GM19193 (cell line): Measurements from ENCODE around the gene TNS2.

ENCODE experiments used
- POLR2A ChIP-seq: IDR thresholded peaks from 4 replicates; pipeline ENCODE4 v1.6.1; 2011; ENCODE audit not compliant: insufficient read depth, insufficient read length; ENCODE audit errors: extremely low read depth

The TNS2 gene

DNA sequence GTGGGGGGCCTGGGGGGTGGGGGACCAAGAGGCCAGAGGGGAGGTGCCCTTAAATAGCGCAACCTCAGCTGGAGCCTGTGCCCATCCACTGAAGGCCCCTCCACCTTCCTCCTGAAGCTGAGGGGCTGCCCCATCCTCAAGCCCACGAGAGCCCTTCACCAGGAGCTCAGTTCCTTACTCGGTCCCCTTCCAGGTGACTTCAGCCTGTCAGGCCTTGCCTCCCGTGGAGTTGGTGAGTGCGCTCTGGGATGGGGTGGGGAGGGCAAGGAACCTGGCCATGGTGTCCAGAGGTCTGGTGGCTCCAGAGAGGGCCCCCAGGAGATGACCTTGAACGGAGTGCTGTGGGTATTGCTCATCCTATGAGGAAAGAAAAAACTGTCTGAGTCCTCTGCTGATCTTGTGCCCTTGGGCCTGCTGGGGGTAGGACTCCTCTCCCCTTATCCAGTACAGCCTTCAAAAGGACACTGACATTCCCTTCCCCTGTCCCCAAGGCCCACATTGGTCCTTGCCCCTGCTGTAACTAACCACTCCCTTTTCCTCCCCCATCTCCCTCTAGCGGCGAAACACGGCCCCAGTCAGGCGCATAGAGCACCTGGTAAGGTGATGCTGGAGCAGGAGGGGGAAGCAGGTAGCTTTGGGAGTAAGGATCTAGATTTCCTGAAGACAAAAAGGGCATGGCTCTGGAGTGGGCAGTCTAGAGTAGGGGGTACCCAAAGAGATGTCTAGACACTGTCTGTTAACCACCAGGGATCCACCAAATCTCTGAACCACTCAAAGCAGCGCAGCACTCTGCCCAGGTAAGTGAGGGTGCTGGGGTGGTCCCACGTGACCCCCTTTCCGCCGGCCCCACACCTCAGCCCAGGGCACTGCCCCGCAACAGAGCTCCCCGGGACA, 3.6 kb downstream of the TNS2 start:
- no peak for TF ChIP-seq POLR2A

DNA sequence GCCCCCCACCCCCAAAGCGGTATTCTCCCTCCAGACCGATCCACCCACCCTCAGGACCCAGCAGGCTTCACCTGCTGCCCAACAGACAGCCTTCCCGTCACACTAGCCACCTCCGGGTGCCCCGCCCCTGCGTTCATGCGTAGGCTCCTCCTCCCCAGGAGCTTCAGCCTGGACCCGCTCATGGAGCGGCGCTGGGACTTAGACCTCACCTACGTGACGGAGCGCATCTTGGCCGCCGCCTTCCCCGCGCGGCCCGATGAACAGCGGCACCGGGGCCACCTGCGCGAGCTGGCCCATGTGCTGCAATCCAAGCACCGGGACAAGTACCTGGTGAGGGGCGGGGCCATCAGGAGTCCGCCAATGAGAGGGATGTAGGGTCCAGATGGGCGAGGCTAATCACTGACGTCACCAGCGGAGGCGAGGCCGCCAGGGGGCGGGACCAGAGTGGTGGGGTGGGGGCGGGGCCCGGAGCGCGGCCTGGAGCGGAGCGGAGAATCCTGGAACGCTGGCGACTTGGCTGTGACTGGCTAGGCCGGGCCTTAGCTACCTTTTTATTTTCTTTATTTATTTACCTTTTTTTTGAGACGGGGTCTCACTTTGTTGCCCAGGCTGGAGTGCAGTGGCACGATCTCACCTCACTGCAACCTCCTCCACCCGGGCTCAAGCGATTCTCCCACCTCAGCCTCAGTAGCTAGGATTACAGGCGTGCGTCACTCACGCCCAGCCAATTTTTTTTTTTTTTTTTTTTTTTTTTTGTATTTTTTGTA, 4.4 kb downstream of the TNS2 start:
- peak; percentile 20 for TF ChIP-seq POLR2A

DNA sequence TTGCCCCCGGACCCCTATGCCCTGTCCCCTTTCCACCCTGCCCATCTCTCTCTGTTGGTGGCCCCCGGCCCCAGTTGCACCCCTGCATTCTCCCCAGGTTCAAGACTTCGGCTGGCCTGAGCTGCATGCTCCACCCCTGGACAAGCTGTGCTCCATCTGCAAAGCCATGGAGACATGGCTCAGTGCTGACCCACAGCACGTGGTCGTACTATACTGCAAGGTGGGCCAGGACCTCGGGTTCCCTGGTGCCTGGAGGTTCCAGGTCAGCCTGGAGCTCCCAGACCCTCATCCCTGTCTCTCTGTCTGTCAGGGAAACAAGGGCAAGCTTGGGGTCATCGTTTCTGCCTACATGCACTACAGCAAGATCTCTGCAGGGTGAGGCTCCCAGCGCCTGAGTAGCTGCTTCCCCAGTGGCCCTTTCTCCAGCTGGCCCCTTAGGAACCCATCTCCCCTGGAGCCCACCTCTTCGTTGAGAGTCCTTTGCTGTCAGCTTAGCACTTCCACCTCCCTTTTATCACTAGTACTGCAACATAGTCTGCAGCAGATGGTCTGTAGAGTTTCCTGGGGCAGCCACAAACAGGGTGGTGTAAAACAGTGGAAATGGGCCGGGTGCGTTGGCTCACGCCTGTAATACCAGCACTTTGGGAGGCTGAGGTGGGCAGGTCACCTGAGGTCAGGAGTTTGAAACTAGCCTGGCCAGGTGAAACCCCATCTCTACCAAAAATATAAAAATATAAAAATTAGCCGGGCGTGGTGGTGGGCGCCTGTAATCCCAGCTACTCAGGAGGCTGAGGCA, 5.8 kb downstream of the TNS2 start:
- TF ChIP-seq POLR2A = no peak

DNA sequence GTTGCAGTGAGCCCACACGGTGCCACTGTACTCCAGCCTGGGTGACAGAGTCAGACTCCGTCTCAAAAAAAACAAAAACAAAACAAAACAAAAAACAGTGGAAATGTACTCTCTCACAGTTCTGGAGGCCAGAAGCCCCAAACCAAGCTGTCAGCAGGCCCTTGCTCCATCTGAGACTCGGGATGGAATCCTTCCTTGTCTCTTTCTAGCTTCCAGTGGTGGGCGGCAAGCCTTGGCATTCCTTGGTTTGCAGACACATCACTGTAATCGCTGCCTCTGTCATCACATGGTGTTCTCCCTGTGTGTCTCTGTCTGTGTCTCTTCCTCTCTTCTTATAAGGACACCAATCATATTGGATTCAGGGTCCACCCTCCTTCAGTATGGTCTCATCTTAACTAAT, 6.4 kb downstream of the TNS2 start:
- TF ChIP-seq POLR2A = no peak

DNA sequence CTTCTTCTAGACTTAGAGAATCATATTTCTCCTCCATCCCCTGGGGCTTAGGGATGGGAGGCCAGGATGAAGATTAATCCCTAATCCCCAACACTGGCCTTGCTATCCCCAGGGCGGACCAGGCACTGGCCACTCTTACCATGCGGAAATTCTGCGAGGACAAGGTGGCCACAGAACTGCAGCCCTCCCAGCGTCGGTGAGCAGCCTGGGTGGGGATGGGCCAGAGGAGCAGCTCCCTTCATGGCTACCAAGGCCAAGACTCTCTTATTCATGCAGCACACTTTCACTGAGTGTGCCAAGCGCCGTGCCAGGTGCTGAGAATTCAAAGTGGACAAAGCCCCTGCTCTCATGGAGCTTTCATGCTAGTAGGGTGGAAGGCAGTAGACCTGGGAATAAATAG, 7.0 kb downstream of the TNS2 start:
- TF ChIP-seq POLR2A = no peak

DNA sequence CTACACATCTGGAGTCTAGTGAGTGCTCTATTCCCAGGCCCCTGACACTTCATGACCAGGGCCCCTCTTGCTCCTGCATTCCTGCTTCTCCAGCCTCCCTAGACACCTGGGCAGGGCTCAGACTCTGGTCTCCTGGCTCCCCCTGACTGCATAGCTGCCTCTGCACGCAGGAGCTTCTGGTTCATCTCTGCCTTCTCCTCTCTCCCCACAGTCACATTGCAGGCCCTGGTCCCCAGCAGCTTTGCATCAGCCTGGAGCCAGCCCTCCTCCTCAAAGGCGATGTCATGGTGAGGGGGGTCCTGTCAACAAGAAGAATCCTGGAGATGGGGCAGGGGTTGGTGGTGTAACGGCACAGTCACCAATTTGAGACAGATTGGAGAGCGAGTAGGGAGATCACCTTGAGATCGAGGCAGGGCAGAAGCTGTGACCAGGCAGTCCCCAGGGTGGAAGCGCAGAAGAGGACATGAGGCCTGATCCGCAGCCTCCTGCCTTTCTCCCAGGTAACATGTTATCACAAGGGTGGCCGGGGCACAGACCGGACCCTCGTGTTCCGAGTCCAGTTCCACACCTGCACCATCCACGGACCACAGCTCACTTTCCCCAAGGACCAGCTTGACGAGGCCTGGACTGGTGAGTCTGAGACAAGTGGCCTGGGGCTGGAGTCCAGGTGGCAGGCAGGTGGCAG, 8.1 kb downstream of the TNS2 start:
- no peak for TF ChIP-seq POLR2A

DNA sequence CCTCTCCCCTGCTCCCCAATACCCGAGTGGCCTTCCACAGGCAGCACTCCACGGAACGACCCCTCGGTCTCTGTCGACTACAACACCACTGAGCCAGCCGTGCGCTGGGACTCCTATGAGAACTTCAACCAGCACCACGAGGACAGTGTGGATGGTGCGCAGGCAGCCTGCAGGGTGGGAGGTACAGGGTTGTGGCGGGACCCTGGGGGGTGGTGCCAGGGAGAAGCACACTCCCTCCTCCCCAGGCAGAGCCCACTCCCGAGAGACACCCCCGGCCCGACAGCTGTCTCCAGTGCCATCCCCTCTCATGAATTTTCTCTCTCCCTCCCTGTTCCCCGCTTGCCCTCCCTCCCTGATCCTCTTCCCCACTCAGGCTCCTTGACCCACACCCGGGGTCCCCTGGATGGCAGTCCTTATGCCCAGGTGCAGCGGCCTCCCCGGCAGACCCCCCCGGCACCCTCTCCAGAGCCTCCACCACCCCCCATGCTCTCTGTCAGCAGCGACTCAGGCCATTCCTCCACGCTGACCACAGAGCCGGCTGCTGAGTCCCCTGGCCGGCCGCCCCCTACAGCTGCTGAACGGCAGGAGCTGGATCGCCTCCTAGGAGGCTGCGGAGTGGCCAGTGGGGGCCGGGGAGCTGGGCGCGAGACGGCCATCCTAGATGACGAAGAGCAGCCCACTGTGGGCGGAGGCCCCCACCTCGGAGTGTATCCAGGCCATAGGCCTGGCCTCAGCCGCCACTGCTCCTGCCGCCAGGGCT, 9.0 kb downstream of the TNS2 start:
- TF ChIP-seq POLR2A = no peak

DNA sequence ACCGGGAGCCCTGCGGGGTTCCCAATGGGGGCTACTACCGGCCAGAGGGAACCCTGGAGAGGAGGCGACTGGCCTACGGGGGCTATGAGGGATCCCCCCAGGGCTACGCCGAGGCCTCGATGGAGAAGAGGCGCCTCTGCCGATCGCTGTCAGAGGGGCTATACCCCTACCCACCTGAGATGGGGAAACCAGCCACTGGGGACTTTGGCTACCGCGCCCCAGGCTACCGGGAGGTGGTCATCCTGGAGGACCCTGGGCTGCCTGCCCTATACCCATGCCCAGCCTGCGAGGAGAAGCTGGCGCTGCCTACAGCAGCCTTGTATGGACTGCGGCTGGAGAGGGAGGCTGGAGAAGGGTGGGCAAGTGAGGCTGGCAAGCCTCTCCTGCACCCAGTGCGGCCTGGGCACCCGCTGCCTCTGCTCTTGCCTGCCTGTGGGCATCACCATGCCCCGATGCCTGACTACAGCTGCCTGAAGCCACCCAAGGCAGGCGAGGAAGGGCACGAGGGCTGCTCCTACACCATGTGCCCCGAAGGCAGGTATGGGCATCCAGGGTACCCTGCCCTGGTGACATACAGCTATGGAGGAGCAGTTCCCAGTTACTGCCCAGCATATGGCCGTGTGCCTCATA, 9.7 kb downstream of the TNS2 start:
- TF ChIP-seq POLR2A = no peak

DNA sequence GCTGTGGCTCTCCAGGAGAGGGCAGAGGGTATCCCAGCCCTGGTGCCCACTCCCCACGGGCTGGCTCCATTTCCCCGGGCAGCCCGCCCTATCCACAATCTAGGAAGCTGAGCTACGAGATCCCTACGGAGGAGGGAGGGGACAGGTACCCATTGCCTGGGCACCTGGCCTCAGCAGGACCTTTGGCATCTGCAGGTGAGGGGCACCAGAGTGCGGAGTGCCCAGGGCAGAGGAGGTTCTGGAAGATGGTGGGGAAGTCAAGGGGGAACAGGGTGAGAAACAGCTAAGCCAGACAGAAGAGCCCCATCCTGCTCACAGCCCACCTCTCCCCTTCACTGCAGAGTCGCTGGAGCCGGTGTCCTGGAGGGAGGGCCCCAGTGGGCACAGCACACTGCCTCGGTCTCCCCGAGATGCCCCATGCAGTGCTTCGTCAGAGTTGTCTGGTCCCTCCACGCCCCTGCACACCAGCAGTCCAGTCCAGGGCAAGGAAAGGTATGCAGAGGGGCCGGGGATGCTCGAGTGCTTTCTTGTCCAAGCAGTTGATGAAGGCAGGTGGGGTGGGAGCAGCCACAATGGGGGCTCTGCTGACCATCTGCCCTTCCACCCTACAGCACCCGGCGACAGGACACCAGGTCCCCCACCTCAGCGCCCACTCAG, 10.3 kb downstream of the TNS2 start:
- no peak for TF ChIP-seq POLR2A

DNA sequence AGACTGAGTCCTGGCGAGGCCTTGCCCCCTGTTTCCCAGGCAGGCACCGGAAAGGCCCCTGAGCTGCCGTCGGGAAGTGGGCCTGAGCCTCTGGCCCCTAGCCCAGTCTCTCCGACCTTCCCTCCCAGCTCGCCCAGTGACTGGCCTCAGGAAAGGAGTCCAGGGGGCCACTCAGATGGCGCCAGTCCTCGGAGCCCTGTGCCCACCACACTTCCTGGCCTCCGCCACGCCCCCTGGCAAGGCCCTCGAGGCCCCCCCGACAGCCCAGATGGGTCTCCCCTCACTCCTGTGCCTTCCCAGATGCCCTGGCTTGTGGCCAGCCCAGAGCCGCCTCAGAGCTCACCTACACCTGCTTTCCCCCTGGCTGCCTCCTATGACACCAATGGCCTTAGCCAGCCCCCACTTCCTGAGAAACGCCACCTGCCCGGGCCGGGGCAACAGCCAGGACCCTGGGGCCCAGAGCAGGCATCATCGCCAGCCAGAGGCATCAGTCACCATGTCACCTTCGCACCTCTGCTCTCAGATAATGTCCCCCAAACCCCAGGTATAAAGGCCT, 10.9 kb downstream of the TNS2 start:
- no peak for TF ChIP-seq POLR2A

DNA sequence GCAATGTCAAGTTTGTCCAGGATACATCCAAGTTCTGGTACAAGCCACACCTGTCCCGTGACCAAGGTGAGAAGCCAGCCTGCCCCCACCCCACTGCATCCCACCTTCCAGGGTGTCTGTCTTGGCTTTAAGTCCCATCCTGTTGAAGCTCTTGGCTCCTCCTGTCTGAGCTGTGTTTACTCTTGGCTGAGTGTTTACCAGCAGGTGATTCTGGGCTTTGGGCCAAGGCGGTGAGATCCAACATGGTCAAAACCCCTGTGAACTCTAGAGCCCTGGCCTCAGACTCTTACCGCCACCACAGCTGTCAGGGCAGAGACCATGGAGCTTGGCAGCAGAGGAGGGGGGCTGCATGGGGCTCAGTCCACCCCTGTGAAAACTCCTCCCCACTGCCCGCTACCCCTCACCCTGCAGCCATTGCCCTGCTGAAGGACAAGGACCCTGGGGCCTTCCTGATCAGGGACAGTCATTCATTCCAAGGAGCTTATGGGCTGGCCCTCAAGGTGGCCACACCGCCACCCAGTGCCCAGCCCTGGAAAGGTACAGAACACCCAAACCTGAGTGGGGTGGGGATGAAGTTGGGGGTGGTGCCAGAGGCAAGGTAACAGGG, 11.6 kb downstream of the TNS2 start:
- no peak for TF ChIP-seq POLR2A

DNA sequence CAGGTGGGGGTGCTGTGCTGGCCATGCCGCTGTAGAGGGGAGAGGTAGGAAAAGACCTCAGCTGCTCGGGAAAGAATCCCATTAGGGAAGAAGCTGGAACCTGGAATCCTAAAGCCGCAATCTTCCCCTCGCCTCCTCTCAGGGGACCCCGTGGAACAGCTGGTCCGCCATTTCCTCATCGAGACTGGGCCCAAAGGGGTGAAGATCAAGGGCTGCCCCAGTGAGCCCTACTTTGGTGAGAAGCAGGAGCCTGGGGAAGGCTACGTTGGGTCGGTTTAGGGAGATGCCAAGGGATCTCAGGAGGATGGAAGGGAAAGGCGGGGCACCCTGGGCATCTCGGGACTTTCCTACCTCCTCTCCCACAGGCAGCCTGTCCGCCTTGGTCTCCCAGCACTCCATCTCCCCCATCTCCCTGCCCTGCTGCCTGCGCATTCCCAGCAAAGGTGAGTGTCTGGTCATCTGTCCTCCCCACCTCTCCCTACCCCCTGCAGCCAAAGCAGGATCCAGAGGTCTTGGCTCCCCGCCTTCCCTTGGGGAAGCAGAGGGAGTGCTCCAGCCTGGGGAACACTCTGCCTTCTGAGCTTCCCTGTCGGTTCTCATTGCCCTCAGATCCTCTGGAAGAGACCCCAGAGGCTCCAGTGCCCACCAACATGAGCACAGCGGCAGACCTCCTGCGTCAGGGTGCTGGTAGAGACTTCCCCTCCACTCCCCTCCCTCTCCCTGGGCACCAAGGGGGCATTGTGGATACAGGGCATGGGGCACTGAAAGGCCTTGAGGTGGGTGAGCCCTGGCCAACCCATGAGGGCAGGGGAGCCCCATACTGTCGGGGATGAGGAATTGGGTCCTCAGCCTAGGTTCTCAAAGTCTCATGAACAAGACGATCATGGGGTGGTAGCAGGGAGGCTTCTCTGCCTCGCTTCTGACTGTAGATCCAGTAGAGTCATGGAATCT, 12.4 kb downstream of the TNS2 start:
- no peak for TF ChIP-seq POLR2A
